Smooth muscle cell (in vitro differentiated cells): ENCODE results near the gene OGFOD1. TPM values are rescaled to one million over a fixed set of nuclear protein-coding genes. Genes with fewer than 3 reads are reported as not detected.
A peak's percentile ranks its signal among the peaks of the same experiment; 100 is the strongest.

ENCODE experiments used
- DNase-seq: peaks from one replicate; lab custom pipeline; 2025; ENCODE audit not compliant: unreplicated experiment; lab: John Stamatoyannopoulos, UW
- H2AFZ ChIP-seq: fragments of 200-600 bp; sonication (generic); 2 replicates; pipeline ENCODE4 v1.6.0; 2016; ENCODE audit warnings: antibody characterized with exemption, low read depth, mild to moderate bottlenecking
- H3F3A ChIP-seq: fragments of 200-600 bp; sonication (generic); 2 replicates; pipeline ENCODE4 v1.6.0; 2017; ENCODE audit warnings: antibody characterized with exemption, low read depth
- H3K27ac ChIP-seq: fragments of 200-600 bp; sonication (generic); 2 replicates; pipeline ENCODE4 v1.5.1; 2016; ENCODE audit warnings: low read depth, mild to moderate bottlenecking
- H3K27me3 ChIP-seq: fragments of 200-600 bp; sonication (generic); 2 replicates; pipeline ENCODE4 v1.6.1; 2016; ENCODE audit warnings: low read depth, mild to moderate bottlenecking
- H3K36me3 ChIP-seq: fragments of 200-600 bp; sonication (generic); 2 replicates; pipeline ENCODE4 v1.5.1; 2016; ENCODE audit warnings: low read depth
- H3K4me1 ChIP-seq: fragments of 200-600 bp; sonication (generic); 2 replicates; pipeline ENCODE4 v1.5.1; 2016; ENCODE audit warnings: low read depth
- H3K4me2 ChIP-seq: fragments of 200-600 bp; sonication (generic); 2 replicates; pipeline ENCODE4 v1.6.0; 2016; ENCODE audit warnings: mild to moderate bottlenecking
- H3K4me3 ChIP-seq: fragments of 200-600 bp; sonication (generic); 2 replicates; pipeline ENCODE4 v1.5.1; 2016; ENCODE audit warnings: mild to moderate bottlenecking
- H3K79me2 ChIP-seq: fragments of 200-600 bp; sonication (generic); 2 replicates; pipeline ENCODE4 v1.6.0; 2016; ENCODE audit warnings: low read depth, mild to moderate bottlenecking
- H3K9ac ChIP-seq: fragments of 200-600 bp; sonication (generic); 2 replicates; pipeline ENCODE4 v1.6.0; 2016; ENCODE audit warnings: low read depth
- H3K9me3 ChIP-seq: fragments of 200-600 bp; sonication (generic); replicated peaks from 2 replicates; pipeline ENCODE4 v1.5.1; 2016; ENCODE audit warnings: low read depth
- H4K20me1 ChIP-seq: fragments of 200-600 bp; sonication (generic); 2 replicates; pipeline ENCODE4 v1.6.0; 2016; ENCODE audit warnings: low read depth
- CTCF ChIP-seq: fragments of 200-600 bp; sonication (generic); IDR thresholded peaks from 2 replicates; pipeline ENCODE4 v1.5.1; 2017; ENCODE audit warnings: borderline replicate concordance, mild to moderate bottlenecking, antibody characterized with exemption; ENCODE audit not compliant: insufficient read depth, poor library complexity, severe bottlenecking
- WGBS: methylation state at CpG from one replicate; pipeline ENCODE4 v1.1.7; 2016; ENCODE audit warnings: low lambda C conversion rate; 5-methylcytosine and 5-hydroxymethylcytosine counted together
- polyA plus RNA-seq: library from polyadenylated mRNA; unstranded; fragments of >200 nt; fragmentation: Nextera tagmentation; extraction: Ambion mirVana; gene quantifications from 2 replicates; pipeline ENCODE4 v1.2.1, GENCODE V29; 2016
- total RNA-seq: library from RNA; depleted of rRNA; stranded (reverse); fragments of >200 nt; gene quantifications from 2 replicates; pipeline ENCODE4 v1.2.3, GENCODE V29; 2014

Gene OGFOD1
- total and polyA plus RNA-seq, 2 experiments from 2014 or later = 68.7 to 107 TPM

- H3K27ac ChIP-seq = no peak overlapping the region
- DNase-seq = no peak
- H3K4me2 ChIP-seq = no peak overlapping the region
- peaks cover 5% of the 10 kb centered on the region for H3K79me2 ChIP-seq
- no peaks in the 10 kb centered on the region for H3K9me3 ChIP-seq
- H3K9ac ChIP-seq = no peak overlapping the region
- no peaks in the 10 kb centered on the region for H3F3A ChIP-seq
- WGBS = 93% methylated on average over 7 of the region's 7 CpGs
- no peaks in the 10 kb centered on the region for H3K36me3 ChIP-seq
- no peaks in the 10 kb centered on the region for H3K27me3 ChIP-seq
- no peak overlapping the region for H3K4me3 ChIP-seq
- no peak for TF ChIP-seq CTCF
- H4K20me1 ChIP-seq = peaks cover 39% of the 10 kb centered on the region
- peaks cover 6% of the 10 kb centered on the region for H3K4me1 ChIP-seq
- no peak overlapping the region for H2AFZ ChIP-seq
Measured at GRCh38 chr16:56518425-56518824, 67.1 kb downstream of the OGFOD1 start.

GRCh38 chr16:56519459-56520250 lies 68.3 kb downstream of the OGFOD1 start, which contains the start of gene BBS2:
Gene BBS2, minus strand, starts transcription at chr16:56520024. Its CDS starts 162 bp downstream, at chr16:56519862.
- under 1% methylated on average over 62 of the region's 65 CpGs for WGBS
- H3F3A ChIP-seq = no peaks in the 10 kb centered on the region
- peak; percentile 73 for DNase-seq
- H3K9me3 ChIP-seq = no peaks in the 10 kb centered on the region
- peaks cover 6% of the 10 kb centered on the region for H3K4me1 ChIP-seq
- H3K9ac ChIP-seq = peak within 1 kb of the TSS; percentile 55
- H3K79me2 ChIP-seq = peaks cover 5% of the 10 kb centered on the region
- peak within 1 kb of the TSS; percentile 91 for H3K4me2 ChIP-seq
- no peaks in the 10 kb centered on the region for H3K27me3 ChIP-seq
- H3K36me3 ChIP-seq = no peaks in the 10 kb centered on the region
- H3K27ac ChIP-seq = no peak within 1 kb of the TSS
- peak within 1 kb of the TSS; percentile 100 for H2AFZ ChIP-seq
- peaks cover 27% of the 10 kb centered on the region for H4K20me1 ChIP-seq
- TF ChIP-seq CTCF = no peak
- H3K4me3 ChIP-seq = peak within 1 kb of the TSS; percentile 95

DNA sequence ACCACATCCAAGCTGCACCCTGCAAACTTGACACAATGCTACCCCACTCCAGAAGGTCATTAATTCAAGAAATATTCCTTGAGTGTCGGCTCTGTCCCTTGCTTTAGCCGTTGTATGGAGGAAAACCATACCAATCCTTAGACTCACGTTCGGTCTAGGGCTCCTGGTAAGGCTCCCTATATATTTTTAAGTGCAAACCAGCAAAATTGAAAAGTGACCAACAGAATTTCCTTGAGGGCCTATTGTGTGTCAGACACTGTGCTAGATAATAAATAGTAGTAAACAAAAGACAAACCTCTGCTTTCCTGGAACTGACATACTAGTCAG lies 68.9 kb downstream of the OGFOD1 start:
- Histone ChIP-seq H3K4me1 (peaks cover 6% of the 10 kb centered on the region), H4K20me1 (peaks cover 21% of the 10 kb centered on the region), H3K4me3 (peak overlapping the region; percentile 95), H3K9me3 (no peaks in the 10 kb centered on the region), H3K9ac (peak overlapping the region; percentile 31), H2AFZ (peak overlapping the region; percentile 100), H3K4me2 (peak overlapping the region; percentile 91), H3K27me3 (no peaks in the 10 kb centered on the region), H3K79me2 (peaks cover 5% of the 10 kb centered on the region), H3K36me3 (no peaks in the 10 kb centered on the region), H3F3A (no peaks in the 10 kb centered on the region), H3K27ac (no peak overlapping the region)
- WGBS = 44% methylated on average over 4 of the region's 4 CpGs
- no peak for DNase-seq
- no peak for TF ChIP-seq CTCF

- no peak overlapping the region for H3K9ac ChIP-seq
- H2AFZ ChIP-seq = no peak overlapping the region
- H3K27ac ChIP-seq = no peak overlapping the region
- no peak overlapping the region for H3K4me3 ChIP-seq
- 72% methylated on average over 9 of the region's 9 CpGs for WGBS
- TF ChIP-seq CTCF = no peak
- H3K36me3 ChIP-seq = no peaks in the 10 kb centered on the region
- no peak for DNase-seq
- H3F3A ChIP-seq = no peaks in the 10 kb centered on the region
- H3K4me2 ChIP-seq = no peak overlapping the region
- peaks cover 19% of the 10 kb centered on the region for H3K27me3 ChIP-seq
- H3K4me1 ChIP-seq = peaks cover 3% of the 10 kb centered on the region
- no peaks in the 10 kb centered on the region for H3K79me2 ChIP-seq
- H3K9me3 ChIP-seq = no peaks in the 10 kb centered on the region
- H4K20me1 ChIP-seq = no peaks in the 10 kb centered on the region
Measured at GRCh38 chr16:56525236-56525635, 73.9 kb downstream of the OGFOD1 start.
